Caki2 (cell line): Measurements from ENCODE around the gene ZNF277. TPM values are rescaled to one million over a fixed set of nuclear protein-coding genes. Genes with fewer than 3 reads are reported as not detected.

ENCODE experiments used
- DNase-seq: peaks from one replicate; pipeline ENCODE4 v3.0.0-alpha.2; 2015; ENCODE audit warnings: low read depth
- in situ Hi-C: cut with HindIII; loops from 2 replicates; pipeline ENCODE4 v1.10.0; 2016; ENCODE audit warnings: low sequenced_read_pairs, low pct_unique_long_range_greater_than_20kb, mixed read lengths
- total RNA-seq: library from RNA; depleted of rRNA; stranded (reverse); fragments of >200 nt; shearing (Covaris generic); gene quantifications from 2 replicates; pipeline ENCODE4 v1.2.3, GENCODE V29; 2014; ENCODE audit warnings: low replicate concordance

The ZNF277 gene
- total RNA-seq, 1 experiment from 2014 or later, result 30.2 TPM

DNA sequence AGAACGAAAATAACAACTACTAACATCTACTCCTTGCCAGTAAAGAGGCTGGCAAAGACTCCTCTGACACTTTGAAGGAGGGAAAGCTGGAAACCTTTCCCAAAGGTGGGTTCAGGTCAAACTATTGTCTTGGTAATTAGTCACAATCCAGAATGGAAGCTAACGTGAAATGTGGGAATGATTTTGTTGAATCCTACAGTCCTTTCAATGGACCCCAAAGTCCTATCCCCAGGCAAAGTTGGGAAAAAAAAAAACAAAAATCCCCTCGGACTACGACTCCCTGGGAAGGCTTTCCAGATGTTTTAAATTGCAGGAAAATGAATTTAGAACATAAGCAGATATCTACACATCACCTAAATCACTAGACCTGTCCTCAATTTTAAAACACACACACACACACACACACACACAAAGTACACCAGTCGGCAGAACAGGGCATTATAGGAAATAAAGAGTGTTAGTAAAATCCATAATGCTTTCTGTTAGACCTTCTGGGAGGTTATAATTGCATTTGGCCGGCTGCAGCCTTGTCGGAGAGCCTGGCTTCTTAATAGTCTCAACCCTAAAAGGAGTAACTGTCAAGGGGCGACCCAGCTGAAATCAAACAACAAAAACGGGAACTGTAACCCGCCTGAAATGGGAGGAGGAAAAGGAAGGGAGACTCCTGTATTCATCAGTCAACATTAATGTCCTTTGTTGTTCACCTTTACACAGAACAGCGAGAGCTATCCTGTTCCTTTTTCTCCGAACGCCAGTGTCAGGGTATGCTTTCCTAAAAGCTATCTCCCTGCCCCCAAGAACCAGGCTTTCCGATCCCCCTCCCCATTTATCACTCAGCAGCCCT lies 1.8 kb upstream of the ZNF277 start:
- in situ Hi-C loops, result no loop called here
- peak; percentile 25 for DNase-seq

DNA sequence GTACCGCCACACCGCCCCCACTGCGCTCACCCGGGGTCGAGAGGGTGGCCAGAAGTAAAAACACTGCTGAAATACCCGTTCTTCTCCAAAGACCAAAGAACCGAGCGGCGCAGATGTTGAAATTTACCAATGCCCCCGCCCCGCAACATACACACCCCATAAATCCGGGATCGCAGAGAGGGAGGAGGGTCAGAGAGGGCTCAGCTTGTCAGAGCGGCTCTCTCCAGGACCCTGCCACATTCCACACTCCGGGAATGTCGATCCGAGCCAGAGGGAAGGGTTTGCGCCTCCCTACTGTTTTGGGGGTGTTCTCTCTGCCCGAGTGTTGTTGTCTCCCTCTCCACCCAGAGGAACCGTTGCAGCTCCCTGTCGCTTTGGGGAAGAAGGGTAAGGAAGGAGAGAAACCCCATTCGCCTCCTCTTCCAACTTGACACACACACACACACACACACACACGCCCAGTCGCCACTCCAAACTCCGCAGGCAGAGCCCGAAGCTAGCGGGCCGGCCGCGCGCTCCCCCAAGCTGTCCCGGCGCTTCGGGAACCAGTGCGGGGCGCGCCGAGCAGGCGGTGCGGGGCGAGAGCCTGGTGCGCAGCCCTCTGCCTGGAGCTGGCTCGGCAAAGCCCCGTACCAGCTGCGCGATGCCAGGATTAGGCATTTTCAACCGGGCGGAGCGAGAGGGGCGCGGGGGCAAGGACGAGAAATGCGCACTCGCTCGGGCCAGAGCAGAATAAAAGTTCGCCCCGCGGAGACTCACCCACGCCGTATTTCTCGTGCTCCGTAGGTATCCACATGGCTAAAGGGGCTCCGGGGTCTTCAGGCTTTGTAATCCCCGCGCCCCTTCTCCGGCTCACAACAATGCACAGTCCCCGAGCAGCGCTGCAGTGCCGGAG lies 905 bp upstream of the ZNF277 start:
- DNase-seq, result peak; percentile 65
- in situ Hi-C loops, result no loop called here

DNA sequence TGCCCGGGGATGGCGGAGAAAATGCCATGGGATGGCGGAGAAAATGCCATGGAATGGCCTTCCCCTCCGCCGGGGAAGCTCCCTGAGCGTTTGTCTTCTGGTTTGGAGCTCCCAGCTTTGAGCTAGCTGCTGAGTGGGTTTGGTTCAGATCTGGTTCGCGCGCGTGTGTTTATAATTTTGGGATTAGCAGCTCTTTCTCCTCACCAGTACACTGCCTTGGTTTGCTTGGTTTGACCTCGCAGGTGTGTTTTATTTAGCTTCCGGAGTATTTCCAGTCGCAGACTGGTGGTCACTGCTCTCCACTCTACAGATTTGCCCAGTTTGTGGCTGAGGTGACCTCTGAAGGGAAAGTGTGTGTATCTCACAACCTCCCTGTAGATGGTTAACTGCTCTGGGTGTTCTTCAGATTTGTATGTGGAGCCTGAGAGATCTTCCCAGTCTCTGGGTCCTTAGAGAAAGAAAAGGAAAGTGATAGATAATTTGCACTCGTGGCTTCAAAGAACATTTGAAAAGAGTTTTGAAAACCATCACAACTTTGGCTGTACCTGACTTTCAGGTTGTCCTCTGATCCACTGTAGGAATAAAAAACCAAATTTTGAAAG lies 597 bp downstream of the ZNF277 start:
- in situ Hi-C loops, result no loop called here
- peak; percentile 51 for DNase-seq

DNA sequence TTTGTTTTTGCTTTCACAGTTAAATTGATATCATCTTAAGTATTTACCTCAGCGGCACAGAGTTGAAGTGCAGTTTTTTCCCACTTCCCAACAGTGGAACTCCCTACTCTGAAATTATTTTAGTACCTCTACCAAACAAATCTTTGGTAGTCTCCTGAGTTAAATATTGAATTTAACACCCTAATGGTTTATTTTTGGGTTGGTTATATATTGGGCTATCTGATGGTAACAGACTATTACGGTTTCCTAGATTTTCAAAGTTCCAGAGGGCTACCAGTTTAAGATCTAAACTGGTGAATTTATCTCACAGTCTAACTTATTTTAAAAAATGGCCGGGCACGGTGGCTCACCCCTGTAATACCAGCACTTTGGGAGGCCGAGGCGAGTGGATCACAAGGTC lies 1.3 kb downstream of the ZNF277 start:
- DNase-seq, result no peak
- in situ Hi-C loops, result no loop called here

DNA sequence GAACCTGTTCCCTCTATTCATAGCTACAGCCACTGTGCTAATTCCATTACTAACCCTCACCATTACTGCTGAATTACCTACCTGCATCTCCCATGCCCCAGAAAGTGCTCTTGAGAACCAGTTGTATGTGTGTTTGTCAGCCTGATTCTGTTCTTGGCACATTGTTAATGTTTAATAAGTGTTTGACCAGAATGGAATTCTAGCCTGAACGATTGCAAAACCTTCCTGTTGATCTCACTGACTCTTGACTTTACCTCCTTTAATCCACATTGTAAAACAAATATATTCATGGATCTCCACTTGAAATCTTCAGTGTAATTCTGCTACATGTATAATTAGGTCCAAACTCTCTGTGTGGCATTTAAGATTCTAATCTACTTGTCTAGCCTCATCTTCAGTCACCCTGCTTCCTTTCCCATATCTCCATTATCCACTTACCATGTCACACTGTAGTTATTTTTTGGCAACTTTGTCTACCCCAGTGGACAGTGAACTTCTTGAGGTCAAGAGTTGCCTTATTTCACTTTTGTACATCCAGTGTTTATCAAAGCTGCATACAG lies 4.9 kb downstream of the ZNF277 start:
- in situ Hi-C loops, result no loop called here
- peak; percentile 59 for DNase-seq

DNA sequence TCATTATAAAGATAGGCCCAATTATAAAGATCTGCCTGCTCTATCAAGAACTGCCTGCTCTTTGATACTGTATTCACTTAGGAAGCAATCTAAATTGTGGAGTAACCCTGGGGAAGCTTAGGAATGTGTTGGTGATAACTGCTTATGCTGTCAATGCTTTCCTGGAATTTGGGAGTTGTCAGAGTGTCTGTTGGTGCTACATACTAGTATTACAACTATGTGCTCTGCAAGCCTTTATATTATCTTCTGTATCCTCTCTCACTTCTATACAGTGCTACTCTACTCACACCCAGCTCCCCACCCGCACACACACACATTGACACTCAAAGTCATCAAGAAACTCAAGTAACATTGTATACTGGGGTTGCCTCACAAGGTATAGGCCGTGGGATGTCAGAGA lies 6.1 kb downstream of the ZNF277 start:
- no peak for DNase-seq
- in situ Hi-C loops, result no loop called here

DNA sequence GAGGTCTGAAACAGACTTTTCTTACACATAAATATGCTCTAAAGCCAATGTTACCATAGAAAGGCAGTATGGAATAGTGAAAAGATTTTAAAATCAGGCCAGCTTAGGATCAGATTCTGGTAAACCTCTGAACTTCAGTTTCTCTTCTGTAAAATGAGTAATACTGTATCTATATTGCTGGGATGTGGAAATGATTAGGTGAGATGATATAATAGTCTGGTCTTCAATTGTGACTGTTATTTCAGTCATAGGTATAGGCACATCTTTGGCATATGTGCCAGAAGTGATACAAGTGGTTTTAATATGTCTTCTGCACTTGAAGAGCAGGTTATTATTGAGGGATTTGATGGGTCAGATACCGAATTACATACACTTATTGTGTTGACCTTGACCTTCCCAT lies 7.2 kb downstream of the ZNF277 start:
- in situ Hi-C loops, result no loop called here
- DNase-seq, result no peak

DNA sequence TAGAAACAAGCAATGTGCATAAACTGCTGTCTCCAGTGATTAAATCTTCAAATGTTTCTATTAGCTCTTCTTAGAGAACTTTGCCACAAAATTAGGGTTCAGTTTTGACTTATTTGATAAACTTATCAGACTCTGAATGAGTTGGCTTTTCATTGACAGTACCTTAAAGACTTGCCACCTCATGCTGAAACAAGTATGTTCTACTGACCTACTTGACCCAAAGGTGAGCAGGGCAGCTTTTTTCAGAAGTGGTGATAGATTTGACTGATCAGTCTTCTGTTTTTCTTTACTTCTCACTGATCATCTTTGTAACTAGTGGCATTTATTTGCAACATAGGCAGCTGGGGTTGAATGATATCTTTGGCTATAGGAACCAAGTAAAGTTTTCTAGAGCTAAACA lies 7.8 kb downstream of the ZNF277 start:
- DNase-seq, result no peak
- in situ Hi-C loops, result no loop called here

DNA sequence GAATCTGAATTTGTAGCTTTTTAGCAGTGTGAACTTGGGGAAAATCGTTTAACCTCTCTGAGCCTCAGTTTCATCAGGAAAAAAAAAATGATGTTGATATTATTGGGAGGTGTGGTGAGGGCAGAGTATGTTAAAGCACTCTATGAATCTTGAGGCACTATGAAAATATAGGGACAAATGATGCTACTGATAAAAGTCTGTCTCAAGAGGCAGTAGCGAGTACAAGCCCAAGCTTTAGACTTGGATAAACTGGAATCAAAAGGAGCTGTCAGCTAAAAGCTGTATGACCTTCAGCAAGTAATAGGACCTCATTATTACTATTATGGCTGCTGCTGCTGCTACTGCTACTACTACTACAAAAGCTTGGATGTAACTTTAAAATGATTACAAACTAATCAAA lies 8.4 kb downstream of the ZNF277 start:
- no peak for DNase-seq
- in situ Hi-C loops, result no loop called here

DNA sequence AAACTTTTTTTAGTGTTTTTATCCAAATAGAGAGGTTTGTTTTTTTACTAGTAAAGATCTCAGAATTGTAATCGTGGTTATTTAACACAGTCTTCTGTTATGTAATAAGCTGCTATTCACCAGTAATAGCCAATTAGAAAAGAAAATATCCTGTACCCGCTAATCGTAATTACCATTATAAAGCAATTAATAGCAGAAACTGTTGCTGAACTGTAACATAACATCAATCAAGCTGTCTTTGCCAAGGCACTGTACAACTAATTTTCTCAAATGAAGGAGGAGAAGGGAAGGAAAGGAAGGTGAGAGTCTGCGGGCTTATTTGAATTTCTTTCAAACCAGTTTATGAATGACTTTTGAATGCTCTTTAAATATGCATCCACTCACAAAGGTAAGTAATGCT lies 9.3 kb downstream of the ZNF277 start:
- DNase-seq, result no peak
- in situ Hi-C loops, result no loop called here

DNA sequence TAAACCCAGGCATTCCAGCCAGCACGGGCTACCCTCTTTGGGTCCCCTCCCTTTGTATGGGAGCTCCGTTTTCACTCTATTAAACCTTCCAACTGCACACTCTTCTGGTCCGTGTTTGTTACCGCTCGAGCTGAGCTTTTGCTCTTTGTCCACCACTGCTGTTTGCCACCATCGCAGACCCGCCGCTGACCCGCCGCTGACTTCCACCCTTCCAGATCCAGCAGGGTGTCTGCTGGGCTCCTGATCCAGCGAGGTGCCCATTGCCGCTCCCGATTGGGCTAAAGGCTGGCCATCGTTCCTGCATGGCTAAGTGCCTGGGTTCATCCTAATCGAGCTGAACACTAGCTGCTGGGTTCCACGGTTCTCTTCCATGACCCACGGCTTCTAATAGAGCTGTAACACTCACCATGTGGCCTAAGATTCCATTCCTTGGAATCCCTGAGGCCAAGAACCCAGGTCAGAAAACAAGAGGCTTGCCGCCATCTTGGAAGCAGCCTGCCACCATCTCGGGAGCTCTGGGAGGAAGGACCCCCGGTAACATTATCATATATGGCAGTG lies 14.5 kb downstream of the ZNF277 start:
- in situ Hi-C loops, result no loop called here
- no peak for DNase-seq

DNA sequence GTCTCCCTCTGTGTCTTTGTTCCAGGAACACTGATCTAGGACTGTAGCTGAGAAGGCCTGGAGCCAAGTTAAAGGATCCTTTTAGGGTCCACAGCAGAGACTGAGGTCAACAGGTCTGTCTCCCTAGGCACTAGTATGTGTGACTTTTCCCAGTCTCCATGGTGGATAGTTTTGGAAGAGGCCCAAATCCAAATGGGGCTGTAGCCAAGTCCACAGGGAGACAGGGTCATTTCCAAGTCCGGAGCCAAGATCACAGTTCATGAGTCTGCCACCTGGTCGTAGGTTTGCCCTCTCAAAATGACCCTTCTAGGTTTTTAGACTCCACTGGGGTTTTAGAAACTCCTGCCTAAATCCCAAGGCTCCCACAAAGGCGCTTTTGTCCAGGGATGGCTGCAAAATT lies 16.8 kb downstream of the ZNF277 start:
- in situ Hi-C loops, result no loop called here
- DNase-seq, result no peak

DNA sequence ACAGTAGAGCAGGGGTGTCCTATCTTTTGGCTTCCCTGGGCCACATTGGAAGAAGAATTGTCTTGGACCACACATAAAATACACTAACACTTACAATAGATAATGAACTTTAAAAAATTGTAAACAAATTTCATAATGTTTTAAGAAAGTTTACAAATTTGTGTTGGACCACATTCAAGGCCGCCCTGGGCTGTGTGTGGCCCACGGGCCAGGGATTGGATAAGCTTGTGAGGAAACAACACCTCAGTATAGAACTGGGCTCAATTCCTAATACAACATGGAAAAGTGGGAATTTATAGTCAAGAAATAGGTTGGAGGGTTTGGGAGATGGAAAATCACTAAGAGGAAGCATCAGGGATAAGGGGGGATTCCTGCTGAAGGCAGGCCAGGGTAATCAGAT lies 17.7 kb downstream of the ZNF277 start:
- in situ Hi-C loops, result no loop called here
- DNase-seq, result no peak

DNA sequence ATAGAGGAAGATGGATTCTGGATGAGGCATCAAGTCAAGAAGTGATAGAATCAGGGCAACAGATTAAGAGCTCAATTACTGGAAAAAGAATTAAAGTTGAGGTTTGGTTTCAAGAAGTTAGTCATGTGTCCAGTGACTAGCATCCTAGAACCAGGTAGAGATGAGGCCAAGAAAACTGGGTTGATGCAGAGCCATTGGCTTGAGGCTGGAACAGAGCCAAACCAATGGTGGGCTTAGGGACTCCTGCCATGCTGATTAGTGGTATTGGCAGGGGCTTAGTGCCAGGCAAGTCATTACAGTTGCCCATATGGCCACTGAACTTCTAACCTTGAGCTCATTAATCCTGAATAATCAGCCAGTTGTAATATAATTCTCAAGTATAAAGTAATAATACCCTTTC lies 18.5 kb downstream of the ZNF277 start:
- in situ Hi-C loops, result no loop called here

DNA sequence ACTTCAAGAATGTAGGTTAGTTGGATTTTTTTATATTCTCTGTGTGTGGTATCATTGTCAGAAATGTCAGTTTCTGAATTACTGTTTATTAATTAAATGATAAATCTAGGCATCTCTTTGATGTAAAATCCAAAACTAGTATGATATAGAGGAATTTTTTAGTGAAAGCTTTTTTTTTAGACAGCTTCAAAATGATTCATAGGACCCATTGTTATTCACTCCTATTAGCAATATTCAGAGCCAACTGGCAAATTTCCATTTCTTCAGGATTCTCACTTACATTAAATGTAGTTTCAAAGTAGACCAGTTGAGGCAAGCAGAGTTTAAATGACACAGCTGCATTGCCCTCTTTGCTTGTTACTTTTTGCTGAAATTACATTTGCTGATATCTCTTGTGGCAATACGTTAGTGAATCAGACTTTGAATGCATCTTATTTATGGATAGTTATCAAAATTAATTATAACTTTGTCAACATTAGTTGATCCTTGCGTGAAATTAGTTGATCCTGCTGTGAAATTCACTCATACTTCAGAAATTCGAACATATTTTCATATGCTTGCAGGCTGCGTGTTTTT lies 20.3 kb downstream of the ZNF277 start:
- in situ Hi-C loops, result no loop called here
- no peak for DNase-seq

More for the DNA sequence above, 18.5 kb downstream of the ZNF277 start:
- no peak for DNase-seq

DNA sequence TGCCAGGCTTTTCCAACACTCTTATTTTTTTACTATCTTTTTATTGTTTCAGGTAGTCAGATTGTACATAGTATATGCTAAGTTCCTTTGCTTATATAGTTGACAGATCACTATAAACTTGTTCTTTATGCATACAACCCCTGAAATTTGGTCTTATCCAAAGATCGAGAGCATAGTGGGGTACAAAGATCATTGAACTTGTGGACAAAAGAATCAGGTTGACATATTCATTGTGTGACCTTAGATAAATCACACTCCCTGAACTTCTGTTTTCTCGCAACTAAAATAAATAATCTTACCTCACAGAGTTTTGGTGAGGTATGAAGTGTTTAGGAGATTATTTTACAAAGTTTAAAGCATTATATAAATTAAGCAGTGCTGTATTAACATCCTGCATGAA lies 22.1 kb downstream of the ZNF277 start:
- in situ Hi-C loops, result no loop called here
- no peak for DNase-seq

DNA sequence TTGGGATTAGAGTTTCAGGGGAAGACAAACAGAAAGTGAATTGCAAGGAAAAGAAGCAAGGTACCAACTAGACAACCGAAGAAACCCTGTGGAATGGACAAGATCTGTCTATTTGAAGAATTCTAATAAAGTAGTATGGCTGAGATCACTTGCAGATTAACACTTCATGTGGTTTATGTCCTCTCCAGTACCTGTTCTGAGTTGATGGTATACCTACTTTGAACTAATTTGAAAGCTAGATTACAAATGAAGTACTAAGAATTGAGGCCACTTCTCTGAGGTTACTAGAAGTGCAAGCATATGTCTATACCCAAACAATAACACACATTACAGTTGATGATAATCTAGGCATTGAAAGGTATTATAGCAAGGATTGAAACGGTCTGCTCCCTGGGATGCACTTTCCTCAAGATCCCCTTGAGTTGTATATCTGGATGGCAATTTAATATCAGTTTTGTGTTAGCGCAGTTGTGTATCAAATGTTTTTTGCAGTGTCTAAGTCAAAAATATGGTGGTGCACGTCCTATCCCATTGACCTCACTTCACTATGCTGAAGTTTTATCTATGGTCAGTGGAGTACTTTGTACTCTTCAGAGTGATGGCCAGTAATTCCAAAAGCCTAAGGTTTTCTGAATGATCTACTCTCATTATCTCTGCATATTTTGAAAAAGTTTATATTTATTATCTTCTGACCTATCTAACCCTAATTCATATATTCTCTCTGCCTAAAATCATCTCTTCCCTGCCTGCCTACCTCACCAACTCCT lies 25.9 kb downstream of the ZNF277 start:
- no peak for DNase-seq

More for the DNA sequence above, 25.9 kb downstream of the ZNF277 start:
- in situ Hi-C loops, result no loop called here
